SU-DHL-6 (cell line): Measurements from ENCODE around the gene ZNF524.

ENCODE experiments used
- CTCF ChIP-seq: fragments of 200-600 bp; sonication (generic); IDR thresholded peaks from one replicate; pipeline ENCODE4 v1.5.1; 2017; ENCODE audit warnings: antibody characterized with exemption, mild to moderate bottlenecking, low read length, moderate library complexity; ENCODE audit not compliant: insufficient read depth, poor library complexity, severe bottlenecking
- EZH2phosphoT487 ChIP-seq: fragments of 200-600 bp; sonication (generic), shearing (Covaris generic); conservative IDR thresholded peaks from 2 replicates; pipeline ENCODE4 v1.6.1; 2018; ENCODE audit warnings: mild to moderate bottlenecking, antibody characterized with exemption, low read length, moderate library complexity, mixed read lengths

- TF ChIP-seq CTCF (no peak), EZH2phosphoT487 (no peak)
Observed at GRCh38 chr19:55552206-55552605, 47.9 kb upstream of the ZNF524 start.
